Jurkat, Clone E6-1 (cell line): ENCODE data around the gene KLF13.
A peak's percentile ranks its signal among the peaks of the same experiment; 100 is the strongest.

Experiments
- DNase-seq: peaks from one replicate; pipeline ENCODE4 v3.0.0-alpha.2; 2011; ENCODE audit warnings: low read depth, low spot score
- H3K4me3 ChIP-seq: 2 replicates; pipeline ENCODE4 v1.5.1; 2011; ENCODE audit warnings: mild to moderate bottlenecking, low read length, control low read depth, moderate library complexity

The KLF13 gene

DNA sequence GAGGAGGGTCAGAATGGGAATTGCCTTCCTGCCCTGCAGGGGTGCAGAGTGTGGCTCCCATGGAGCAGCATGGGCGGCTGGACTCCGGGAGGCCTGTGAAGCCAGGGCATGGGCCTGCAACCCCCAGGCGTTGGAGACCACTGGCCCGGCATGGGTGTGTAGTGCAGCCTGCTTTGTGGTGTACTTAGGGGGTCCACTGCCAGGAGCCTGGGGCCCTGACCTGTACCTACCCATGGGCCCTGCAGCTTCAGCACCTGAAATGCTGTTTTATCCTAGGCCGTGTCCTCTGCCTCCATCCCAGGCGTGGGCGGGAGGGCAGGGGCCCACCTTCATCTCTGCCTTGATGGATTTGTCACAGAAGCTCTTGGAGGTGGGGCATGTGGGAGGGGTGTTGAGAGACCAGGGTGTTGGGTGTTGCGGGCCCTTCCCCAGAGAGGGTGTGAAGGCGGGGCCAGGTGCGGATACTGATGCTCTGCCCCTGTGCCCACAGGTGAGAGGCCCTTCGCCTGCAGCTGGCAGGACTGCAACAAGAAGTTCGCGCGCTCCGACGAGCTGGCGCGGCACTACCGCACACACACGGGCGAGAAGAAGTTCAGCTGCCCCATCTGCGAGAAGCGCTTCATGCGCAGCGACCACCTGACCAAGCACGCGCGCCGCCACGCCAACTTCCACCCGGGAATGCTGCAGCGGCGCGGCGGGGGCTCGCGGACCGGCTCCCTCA lies 45.0 kb downstream of the KLF13 start:
- no peak overlapping the region for H3K4me3 ChIP-seq
- DNase-seq, result no peak

- no peak for DNase-seq
- no peak overlapping the region for H3K4me3 ChIP-seq
These were observed 46.0 kb downstream of the KLF13 start for GRCh38 chr15:31372635-31373091.

DNA sequence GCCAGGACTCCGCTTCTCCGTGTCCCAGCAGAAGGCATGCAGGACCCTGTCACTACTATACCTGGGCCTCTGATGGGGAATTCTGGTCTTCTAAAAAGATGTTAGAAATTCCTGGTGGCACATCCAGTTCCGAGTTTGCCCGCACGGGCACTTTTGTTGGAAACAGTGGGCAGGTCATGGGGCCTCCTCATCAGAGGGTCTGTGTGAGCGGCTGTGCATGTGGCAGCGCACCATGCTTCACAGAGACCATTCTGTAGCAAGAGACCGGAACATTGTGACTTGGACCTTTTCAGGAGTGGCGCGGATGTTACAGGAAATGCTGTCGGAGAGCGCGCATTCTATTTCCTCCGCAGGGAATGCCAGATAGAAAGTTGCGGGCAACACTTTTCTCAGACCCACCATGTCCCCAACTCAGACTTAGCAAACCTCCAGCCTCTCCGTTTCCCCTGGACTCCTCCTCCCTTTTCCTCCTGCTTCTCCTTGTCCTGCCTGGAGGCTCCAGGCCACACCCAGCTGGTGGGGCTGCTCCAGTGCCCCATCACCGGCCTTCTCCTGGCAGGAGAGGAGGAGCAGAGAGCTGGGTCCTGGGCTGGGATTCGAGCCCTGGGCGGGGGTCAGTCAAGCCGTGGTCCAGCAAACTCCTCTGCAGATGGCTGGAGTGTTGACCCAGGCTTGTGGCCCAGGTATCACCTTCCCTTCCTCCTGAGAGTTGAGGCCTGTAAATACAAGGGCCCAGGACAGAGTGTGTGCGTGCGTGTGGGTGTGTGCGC lies 46.6 kb downstream of the KLF13 start:
- no peak overlapping the region for H3K4me3 ChIP-seq
- no peak for DNase-seq

- H3K4me3 ChIP-seq, result no peak overlapping the region
- no peak for DNase-seq
These were observed 47.3 kb downstream of the KLF13 start for GRCh38 chr15:31373970-31374369.

DNA sequence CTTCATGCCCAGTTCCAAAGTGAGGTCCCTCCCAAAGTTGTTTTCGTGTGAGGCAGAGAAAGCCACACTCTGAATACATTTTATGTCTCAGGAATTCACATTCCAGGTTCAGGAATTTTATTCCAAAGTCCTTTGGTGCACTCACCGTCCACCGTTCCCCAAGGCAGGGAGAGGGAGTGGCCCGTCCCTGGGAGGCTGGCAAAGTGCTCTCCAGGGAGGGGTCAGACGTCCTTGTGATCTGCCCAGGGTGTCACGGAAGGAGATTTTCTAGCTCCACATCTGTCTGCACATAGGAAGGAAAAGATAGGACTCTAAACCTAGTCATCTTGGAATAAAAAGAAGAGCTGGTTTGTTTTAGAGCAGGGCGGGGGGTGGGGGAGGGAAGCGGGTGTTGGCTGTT lies 47.9 kb downstream of the KLF13 start:
- DNase-seq, result no peak
- H3K4me3 ChIP-seq, result no peak overlapping the region

DNA sequence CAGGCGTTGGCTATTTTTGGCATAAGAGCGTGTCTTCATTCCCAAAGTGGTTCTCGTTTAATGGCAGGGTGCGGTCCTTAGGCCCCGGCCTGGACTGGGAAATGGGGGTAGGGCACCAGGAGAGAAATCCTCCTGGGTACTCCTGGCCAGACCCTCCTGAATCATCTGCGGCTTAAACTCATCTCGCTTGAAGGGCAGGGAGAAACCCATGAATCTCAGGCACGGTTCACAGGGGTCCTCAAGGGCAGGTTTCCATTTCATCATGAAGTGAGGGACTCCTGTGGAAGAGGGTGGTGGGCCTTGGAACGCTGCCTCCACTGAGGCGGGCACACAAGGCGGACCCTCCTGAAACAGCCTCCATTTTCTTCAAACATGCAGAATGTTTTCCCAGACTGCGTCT lies 48.4 kb downstream of the KLF13 start:
- no peak for DNase-seq

DNA sequence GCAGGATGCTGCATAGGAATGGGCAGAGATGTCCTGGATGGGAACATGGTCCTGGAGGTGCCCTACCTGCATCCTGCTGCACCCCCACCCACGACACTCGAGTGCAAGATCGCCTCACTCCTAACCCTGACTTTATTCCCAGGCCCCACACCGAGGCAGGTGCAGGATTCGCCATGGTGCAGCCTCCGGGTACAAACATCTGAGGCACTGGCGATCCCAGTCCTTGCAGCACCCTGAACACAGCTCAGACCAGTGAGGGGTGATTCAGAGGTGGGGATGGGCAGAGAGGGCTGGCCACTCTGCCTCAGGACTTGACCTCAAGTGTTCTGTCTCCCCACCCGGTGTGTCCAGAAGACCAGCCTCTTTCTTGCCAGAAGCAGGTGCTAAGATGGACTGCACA lies 49.1 kb downstream of the KLF13 start:
- no peak overlapping the region for H3K4me3 ChIP-seq
- no peak for DNase-seq

More for the DNA sequence above, 48.4 kb downstream of the KLF13 start:
- no peak overlapping the region for H3K4me3 ChIP-seq

DNA sequence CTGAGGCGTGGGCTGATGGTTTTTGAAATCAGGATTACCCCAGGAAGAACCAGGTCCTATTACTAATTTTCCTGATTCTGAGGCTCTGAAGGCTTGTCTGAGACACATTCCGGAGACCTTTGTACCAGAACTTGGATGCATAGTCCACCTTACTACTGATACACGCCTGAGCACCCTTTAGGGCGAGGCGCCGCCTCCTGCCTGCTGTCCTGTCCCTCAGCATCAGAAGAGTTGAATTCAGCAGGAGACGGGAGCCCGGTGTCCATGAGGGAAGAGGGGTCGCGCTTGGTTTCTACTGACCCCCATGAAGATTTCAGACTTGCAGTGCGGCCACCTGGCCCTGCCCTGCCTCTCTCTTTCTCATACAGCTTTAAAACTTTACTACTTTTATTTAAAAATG lies 49.9 kb downstream of the KLF13 start:
- no peak overlapping the region for H3K4me3 ChIP-seq
- DNase-seq, result no peak

- H3K4me3 ChIP-seq, result no peak overlapping the region
- no peak for DNase-seq
These were observed 50.4 kb downstream of the KLF13 start for GRCh38 chr15:31377030-31377429.

- H3K4me3 ChIP-seq, result no peak overlapping the region
- DNase-seq, result no peak
These were observed 51.8 kb downstream of the KLF13 start for GRCh38 chr15:31378363-31378903.

GRCh38 chr15:31379042-31379441 lies 52.4 kb downstream of the KLF13 start:
- DNase-seq, result no peak
- H3K4me3 ChIP-seq, result no peak overlapping the region

DNA sequence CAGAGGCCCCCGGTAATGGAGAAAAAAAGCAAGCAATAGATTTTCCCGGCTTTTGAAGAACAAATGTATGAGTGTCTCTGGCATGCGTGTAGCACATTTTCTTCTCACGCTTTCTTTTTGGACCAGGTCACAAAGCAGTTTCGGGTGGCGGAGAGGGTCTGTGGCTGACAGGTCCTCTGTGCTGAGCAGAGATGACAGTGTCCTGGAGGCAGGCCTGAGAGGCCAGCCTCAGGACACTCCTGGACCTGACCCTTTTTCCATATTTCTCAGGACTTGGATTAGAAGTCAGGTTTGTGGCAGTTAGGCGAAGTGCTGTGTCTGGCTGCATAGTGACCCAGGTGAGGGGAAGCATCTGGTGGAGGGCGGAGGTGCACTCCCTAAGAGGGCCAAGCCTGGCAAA lies 52.9 kb downstream of the KLF13 start:
- no peak for DNase-seq
- H3K4me3 ChIP-seq, result no peak overlapping the region

DNA sequence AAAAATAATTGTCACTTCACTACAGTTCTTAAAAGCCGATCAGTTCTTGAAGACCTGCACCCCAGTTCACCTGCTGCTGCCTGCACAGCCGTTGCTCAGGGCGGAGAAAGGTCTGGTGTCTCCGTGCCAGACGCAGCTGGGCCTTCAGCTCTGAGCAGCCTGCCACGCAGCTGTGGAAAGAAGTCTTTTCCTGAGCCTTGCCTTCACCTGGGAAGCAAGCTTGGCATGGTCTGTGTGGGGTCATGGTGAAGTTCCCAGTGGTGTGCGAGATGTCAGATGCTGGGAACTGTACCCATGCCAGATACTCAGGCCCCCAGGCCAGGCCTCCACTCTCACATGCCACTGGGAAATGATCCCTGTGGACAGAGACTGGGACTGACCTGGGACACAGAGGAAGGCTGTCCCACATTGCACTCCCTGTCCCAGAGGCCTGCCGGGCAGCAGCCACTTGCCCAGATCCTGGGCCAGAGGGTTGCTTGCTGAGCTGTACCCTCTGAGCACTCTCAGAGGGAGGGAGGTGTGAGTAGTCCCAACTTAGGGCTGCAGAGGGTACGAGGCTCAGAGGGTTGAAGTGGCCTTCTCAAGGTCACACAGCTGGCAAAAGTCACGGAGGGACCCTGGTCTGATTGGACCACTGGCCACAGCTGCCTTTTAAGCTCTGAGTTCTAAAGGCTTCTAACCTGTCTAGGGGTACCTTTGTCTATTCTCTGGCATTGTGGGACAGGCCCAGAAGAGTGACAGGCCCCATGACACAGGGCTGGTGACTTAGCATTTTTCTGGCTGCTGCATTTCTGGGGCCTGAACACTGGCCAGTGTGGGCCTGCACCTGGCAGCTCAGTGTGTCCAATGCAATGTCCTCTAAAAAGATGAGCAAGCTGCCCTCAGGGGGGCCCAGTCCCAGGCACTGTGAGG lies 55.4 kb downstream of the KLF13 start:
- no peak for DNase-seq
- no peak overlapping the region for H3K4me3 ChIP-seq

GRCh38 chr15:31382713-31383045 lies 56.0 kb downstream of the KLF13 start:
- no peak for DNase-seq
- H3K4me3 ChIP-seq, result no peak overlapping the region

GRCh38 chr15:31383139-31383538 lies 56.5 kb downstream of the KLF13 start:
- DNase-seq, result no peak
- no peak overlapping the region for H3K4me3 ChIP-seq

- no peak overlapping the region for H3K4me3 ChIP-seq
- no peak for DNase-seq
These were observed 57.9 kb downstream of the KLF13 start for GRCh38 chr15:31384568-31384967.

DNA sequence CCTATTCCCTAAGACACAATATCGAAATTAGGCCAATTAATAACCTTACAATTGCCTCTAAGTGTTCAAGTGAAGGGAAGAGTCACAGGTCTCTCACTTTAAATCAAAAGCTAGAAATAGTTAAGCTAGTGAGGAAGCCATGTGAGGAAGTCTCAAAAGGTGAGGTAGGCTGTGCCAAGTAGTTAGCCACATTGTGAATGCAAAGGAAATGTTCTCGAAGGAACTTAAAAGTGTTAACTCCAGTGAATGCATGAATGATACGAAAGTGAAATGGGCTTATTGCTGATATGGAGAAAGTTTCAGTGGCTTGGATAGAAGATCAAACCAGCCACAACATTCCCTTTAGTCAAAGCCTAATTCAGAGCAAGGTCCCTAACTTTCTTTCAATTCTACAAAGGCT lies 59.1 kb downstream of the KLF13 start:
- no peak overlapping the region for H3K4me3 ChIP-seq
- DNase-seq, result no peak

- H3K4me3 ChIP-seq, result no peak overlapping the region
- DNase-seq, result peak; percentile 40
These were observed 60.5 kb downstream of the KLF13 start for GRCh38 chr15:31387092-31387478.

DNA sequence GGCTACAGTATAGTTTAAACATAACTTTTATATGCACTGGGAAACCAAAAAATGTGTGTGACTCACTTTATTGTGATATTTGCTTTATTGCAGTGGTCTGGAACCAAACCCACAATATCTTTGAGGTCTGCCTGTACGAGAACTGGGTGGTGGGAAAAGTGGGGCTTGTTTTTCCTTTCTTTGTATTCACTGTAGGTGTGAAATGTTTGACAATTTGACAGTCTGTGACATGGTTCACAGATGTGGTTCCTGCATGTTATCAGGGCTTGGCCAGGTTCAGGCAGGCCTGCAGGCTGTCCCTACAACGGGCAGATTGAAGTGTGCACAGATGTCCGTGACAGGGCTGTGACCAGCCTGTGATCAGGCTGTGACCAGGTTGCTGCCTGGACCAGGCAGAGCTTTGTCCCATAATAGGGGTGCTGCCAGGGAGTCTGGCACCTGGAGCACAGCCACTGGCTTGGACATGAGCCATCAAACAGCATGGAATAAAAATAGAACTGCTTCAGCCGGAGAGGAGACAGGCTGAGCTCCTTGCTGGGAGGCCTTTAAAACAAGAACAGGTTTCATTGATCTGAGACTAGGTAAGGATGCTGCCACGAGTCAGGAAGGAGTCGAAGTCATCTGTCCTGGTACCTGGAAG lies 61.0 kb downstream of the KLF13 start:
- peak; percentile 64 for DNase-seq
- no peak overlapping the region for H3K4me3 ChIP-seq
